Hepatocyte (in vitro differentiated cells): ENCODE measurements around the gene WASF3.

Source experiments
- CTCF ChIP-seq: fragments of 200-600 bp; sonication (generic); IDR thresholded peaks from 2 replicates; pipeline ENCODE4 v1.5.1; 2016; ENCODE audit warnings: antibody characterized with exemption, mild to moderate bottlenecking; ENCODE audit not compliant: poor library complexity
- EZH2 ChIP-seq: fragments of 200-600 bp; sonication (generic); IDR thresholded peaks from 2 replicates; pipeline ENCODE4 v1.6.1; 2016; ENCODE audit warnings: antibody characterized with exemption, mild to moderate bottlenecking, borderline replicate concordance
- EZH2phosphoT487 ChIP-seq: fragments of 200-600 bp; sonication (generic); IDR thresholded peaks from one replicate; pipeline ENCODE4 v1.6.1; 2018; ENCODE audit warnings: antibody characterized with exemption, mild to moderate bottlenecking, low read depth, moderate library complexity; ENCODE audit not compliant: unreplicated experiment, severe bottlenecking

- TF ChIP-seq CTCF (no peak), EZH2 (no peak), EZH2phosphoT487 (no peak)
These were observed 122.6 kb downstream of the WASF3 start for GRCh38 chr13:26680123-26680450.
